Non-pigmented ciliary epithelial cell (primary cell): ENCODE data around the gene MARK2.
A peak's percentile ranks its signal among the peaks of the same experiment; 100 is the strongest.

Experiments used
- DNase-seq: peaks from one replicate; pipeline ENCODE4 v3.0.0-alpha.2; 2010; ENCODE audit warnings: low read depth

Gene MARK2

GRCh38 chr11:63829823-63830489 is 9.0 kb upstream of the MARK2 start:
- no peak for DNase-seq

GRCh38 chr11:63831326-63831725 is 7.6 kb upstream of the MARK2 start:
- DNase-seq: no peak

GRCh38 chr11:63832336-63832735 is 6.6 kb upstream of the MARK2 start:
- DNase-seq: no peak

- no peak for DNase-seq
Measured at GRCh38 chr11:63833048-63833447, 5.9 kb upstream of the MARK2 start.

- DNase-seq: no peak
Measured at GRCh38 chr11:63834535-63835157, 4.3 kb upstream of the MARK2 start.

- DNase-seq: no peak
Measured at GRCh38 chr11:63835158-63835545, 3.8 kb upstream of the MARK2 start.

- DNase-seq: no peak
Measured at GRCh38 chr11:63837027-63837688, 1.8 kb upstream of the MARK2 start.

- no peak for DNase-seq
Measured at GRCh38 chr11:63837739-63838138, 1.2 kb upstream of the MARK2 start.

GRCh38 chr11:63838150-63838677 is 696 bp upstream of the MARK2 start:
- no peak for DNase-seq

- DNase-seq: no peak
Measured at GRCh38 chr11:63839508-63840355, 822 bp downstream of the MARK2 start.

GRCh38 chr11:63840356-63841060 is 1.6 kb downstream of the MARK2 start:
- DNase-seq: no peak

GRCh38 chr11:63841554-63841953 is 2.6 kb downstream of the MARK2 start:
- DNase-seq: no peak

GRCh38 chr11:63843041-63843440 is 4.1 kb downstream of the MARK2 start:
- no peak for DNase-seq

GRCh38 chr11:63844836-63845235 is 5.9 kb downstream of the MARK2 start:
- no peak for DNase-seq

- peak; percentile 47 for DNase-seq
Measured at GRCh38 chr11:63845303-63845702, 6.4 kb downstream of the MARK2 start.

GRCh38 chr11:63845911-63846310 is 7.0 kb downstream of the MARK2 start:
- no peak for DNase-seq

- no peak for DNase-seq
Measured at GRCh38 chr11:63846897-63847296, 8.0 kb downstream of the MARK2 start.

GRCh38 chr11:63847363-63847762 is 8.5 kb downstream of the MARK2 start:
- DNase-seq: no peak

- DNase-seq: no peak
Measured at GRCh38 chr11:63849691-63850090, 10.8 kb downstream of the MARK2 start.

- no peak for DNase-seq
Measured at GRCh38 chr11:63850920-63851319, 12.0 kb downstream of the MARK2 start.

- DNase-seq: no peak
Measured at GRCh38 chr11:63851364-63851763, 12.5 kb downstream of the MARK2 start.

GRCh38 chr11:63853476-63853875 is 14.6 kb downstream of the MARK2 start:
- DNase-seq: no peak
